Heart left ventricle (tissue), 13 donors: ENCODE measurements around the gene SYTL2.

ENCODE experiments used
- POLR2A ChIP-seq, 2 donors: fragments of 450-650 bp; IDR thresholded peaks; one replicate each; pipeline ENCODE4 v1.6.1; 2017; ENCODE audit warnings: antibody characterized with exemption in 2 of 2, mild to moderate bottlenecking in 2 of 2, moderate library complexity in 2 of 2
- TF ChIP-seq, protein P1 (sequence below), 12 donors: fragments of 200-600 bp; sonication (generic) in 4 of 12; IDR thresholded peaks; one replicate each; pipeline versions ENCODE4 v1.5.0 to v1.8.0; 2018 to 2022; ENCODE audit warnings: antibody characterized with exemption in 12 of 12, mild to moderate bottlenecking in 5 of 12
- donor health status: ischemic (EF 13 %, LVEDD 7.1; RV severe dilation, severe dysfunction).
- donor health status: DM: no; HTN: yes; CAD: no.
- donor health status: DM: no; HTN: no; CAD: no.
- donor health status: ischemic (EF 25% LVEDD 6.9; RV normal size, moderate dysfunction).
- donor health status: ischemic (EF 25% LVEDD 5.7; RV mildly dilated, moderate dysfunction).
- donor health status: ischemic (EF 35%, LVEDD 5.7; RV mildly dilated, moderate dysfunction).
- donor health status: nonischemic (EF 11% LVEDD 7.7; RV severe dilation, severe dysfunction).
- donor health status: DM: yes; HTN: yes; CAD: no.
- donor health status: PGD.
- donor health status: ischemic (EF 29% LVEDD 5.4; RV normal size, mild dysfunction).
- donor health status: nonischemic (EF 23%, LVEDD 6.1; RV moderate dilation, normal function).

DNA sequence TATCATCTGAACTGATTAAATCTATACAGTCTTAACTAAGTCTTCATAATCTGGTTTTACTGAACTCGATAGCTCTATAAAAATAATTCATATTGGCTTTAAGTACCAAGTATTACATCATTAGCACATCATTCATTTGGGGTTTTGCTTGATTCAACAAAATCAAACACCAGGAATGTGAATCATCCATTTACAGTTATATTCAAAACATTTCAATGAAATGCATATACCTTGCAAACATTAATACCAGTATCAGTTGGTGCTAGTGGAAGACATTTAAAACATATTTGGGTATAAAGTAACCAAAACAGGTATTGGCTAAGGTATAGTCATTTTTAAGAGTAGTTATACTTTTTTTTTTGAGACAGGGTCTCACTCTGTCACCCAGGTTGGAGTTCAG lies 112.7 kb downstream of the SYTL2 start:
- TF ChIP-seq, protein P1, sequence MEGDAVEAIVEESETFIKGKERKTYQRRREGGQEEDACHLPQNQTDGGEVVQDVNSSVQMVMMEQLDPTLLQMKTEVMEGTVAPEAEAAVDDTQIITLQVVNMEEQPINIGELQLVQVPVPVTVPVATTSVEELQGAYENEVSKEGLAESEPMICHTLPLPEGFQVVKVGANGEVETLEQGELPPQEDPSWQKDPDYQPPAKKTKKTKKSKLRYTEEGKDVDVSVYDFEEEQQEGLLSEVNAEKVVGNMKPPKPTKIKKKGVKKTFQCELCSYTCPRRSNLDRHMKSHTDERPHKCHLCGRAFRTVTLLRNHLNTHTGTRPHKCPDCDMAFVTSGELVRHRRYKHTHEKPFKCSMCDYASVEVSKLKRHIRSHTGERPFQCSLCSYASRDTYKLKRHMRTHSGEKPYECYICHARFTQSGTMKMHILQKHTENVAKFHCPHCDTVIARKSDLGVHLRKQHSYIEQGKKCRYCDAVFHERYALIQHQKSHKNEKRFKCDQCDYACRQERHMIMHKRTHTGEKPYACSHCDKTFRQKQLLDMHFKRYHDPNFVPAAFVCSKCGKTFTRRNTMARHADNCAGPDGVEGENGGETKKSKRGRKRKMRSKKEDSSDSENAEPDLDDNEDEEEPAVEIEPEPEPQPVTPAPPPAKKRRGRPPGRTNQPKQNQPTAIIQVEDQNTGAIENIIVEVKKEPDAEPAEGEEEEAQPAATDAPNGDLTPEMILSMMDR (IDR thresholded peaks at IDR 0.05) = no peak
- no peak for TF ChIP-seq POLR2A (IDR thresholded peaks at IDR 0.05)
